Panc1 (cell line): ENCODE measurements around the gene COMMD1. TPM values are rescaled to one million over a fixed set of nuclear protein-coding genes. Genes with fewer than 3 reads are reported as not detected.

Experiments
- ATAC-seq: fragments of 200-7000 bp; cut with Tn5 transposase; 2 replicates; pipeline ENCODE4 v1.9.1; 2020; ENCODE audit warnings: mild to moderate bottlenecking, moderate library complexity
- Bru-seq: library from RNA; stranded (reverse); fragments of 400-500 nt; gene quantifications from one replicate; lab custom pipeline; 2021; lab: Mats Ljungman, UMichigan
- BruChase-seq, 2 experiments: library from RNA; stranded (reverse); fragments of 400-500 nt; gene quantifications; one replicate each; lab custom pipeline; 2021; lab: Mats Ljungman, UMichigan
- BruUV-seq: library from RNA; stranded (reverse); fragments of 400-500 nt; replicated peaks from 2 replicates; lab custom pipeline; 2021; lab: Mats Ljungman, UMichigan
- CTCF ChIA-PET: fragments of 300-600 bp; sonication (Branson Sonifier 250); formaldehyde crosslinking; loops from one replicate; lab custom pipeline; 2022; ENCODE audit warnings: antibody characterized with exemption; lab: Charles Lee
- POLR2A ChIA-PET: fragments of 300-600 bp; sonication (Branson Sonifier 250); formaldehyde crosslinking; loops from one replicate; lab custom pipeline; 2022; ENCODE audit warnings: antibody characterized with exemption; lab: Charles Lee
- DNase-seq: peaks from one replicate; pipeline ENCODE4 v3.0.0-alpha.2; 2010; ENCODE audit warnings: low read depth, low spot score
- H3K27ac ChIP-seq: 2 replicates; pipeline ENCODE4 v1.5.1; 2011; ENCODE audit warnings: mild to moderate bottlenecking, low read length, inconsistent platforms
- H3K27me3 ChIP-seq: fragments of 200-500 bp; sonication (Bioruptor generic); 2 replicates; pipeline ENCODE4 v1.6.0; 2014; ENCODE audit warnings: low read length, inconsistent platforms; ENCODE audit not compliant: control insufficient read depth, insufficient read depth
- H3K36me3 ChIP-seq: fragments of 200-500 bp; sonication (Bioruptor generic); 2 replicates; pipeline ENCODE4 v1.5.1; 2014; ENCODE audit warnings: inconsistent platforms, mild to moderate bottlenecking, low read length, moderate library complexity; ENCODE audit not compliant: control insufficient read depth, insufficient read depth
- H3K4me1 ChIP-seq: 2 replicates; pipeline ENCODE4 v1.5.1; 2011; ENCODE audit warnings: inconsistent platforms, mild to moderate bottlenecking, low read length, moderate library complexity; ENCODE audit not compliant: control insufficient read depth, insufficient read depth
- H3K4me3 ChIP-seq, 2 experiments: 2 replicates each; pipeline ENCODE4 v1.5.1; 2011 to 2012; ENCODE audit warnings: low read depth in 2 of 2, low read length in 2 of 2, mild to moderate bottlenecking in 2 of 2, inconsistent platforms in 1 of 2, moderate library complexity in 1 of 2
- H3K9me3 ChIP-seq: fragments of 200-500 bp; sonication (Bioruptor generic); 2 replicates; pipeline ENCODE4 v1.5.1; 2014; ENCODE audit warnings: low read depth, mild to moderate bottlenecking, inconsistent platforms, low read length, moderate library complexity; ENCODE audit not compliant: control insufficient read depth, insufficient read depth
- POLR2AphosphoS5 ChIP-seq: IDR thresholded peaks from 2 replicates; pipeline ENCODE4 v1.6.1; 2012; ENCODE audit warnings: mild to moderate bottlenecking, low read depth, low read length, moderate library complexity
- REST ChIP-seq, 2 experiments: IDR thresholded peaks; 2 replicates each; pipeline ENCODE4 v1.6.1; 2011 to 2012; ENCODE audit warnings: low read depth in 2 of 2, control low read depth in 1 of 2, low read length in 1 of 2, mild to moderate bottlenecking in 1 of 2, moderate library complexity in 1 of 2; ENCODE audit not compliant: insufficient read depth in 1 of 2
- SIN3A ChIP-seq: IDR thresholded peaks from 2 replicates; pipeline ENCODE4 v1.6.1; 2012; ENCODE audit warnings: low read depth, mild to moderate bottlenecking, low read length, moderate library complexity, borderline replicate concordance; ENCODE audit not compliant: insufficient read depth
- TCF7L2 ChIP-seq: IDR thresholded peaks from 2 replicates; pipeline ENCODE4 v1.6.1; 2011; ENCODE audit warnings: mild to moderate bottlenecking, low read depth, low read length, inconsistent platforms
- in situ Hi-C: cut with HindIII; loops from 2 replicates; pipeline ENCODE4 v1.10.0; 2016; ENCODE audit warnings: low sequenced_read_pairs, low pct_unique_long_range_greater_than_20kb
- intact Hi-C: fragments of 100-400 bp; cut with micrococcal nuclease; formaldehyde crosslinking; loops from one replicate; pipeline ENCODE4 v1.10.0; 2022; ENCODE audit not compliant: unreplicated experiment
- long read RNA-seq: library from polyadenylated mRNA; unstranded; transcript quantifications from one replicate; pipeline ENCODE4 v2.0.0, GENCODE V29; 2021; ENCODE audit not compliant: unreplicated experiment
- polyA plus RNA-seq: library from polyadenylated mRNA; unstranded; fragments of >200 nt; gene quantifications from one replicate; pipeline ENCODE4 v1.2.1, GENCODE V29; 2012; ENCODE audit warnings: missing spikeins; ENCODE audit not compliant: insufficient read length
- total RNA-seq: library from RNA; stranded (reverse); gene quantifications from one replicate; pipeline ENCODE4 v1.2.1, GENCODE V29; 2021; ENCODE audit not compliant: unreplicated experiment
- TF ChIP-seq, protein P1 (sequence below): fragments of 450-650 bp; IDR thresholded peaks from 2 replicates; pipeline ENCODE4 v1.5.1; 2017; ENCODE audit warnings: mild to moderate bottlenecking

COMMD1 gene
- total RNA-seq (40.3 TPM), Bru-seq, nascent RNA (percentile 66 among the genes with signal in this experiment), BruChase-seq, experiment 1, labeled RNA remaining after a 2-hour chase (percentile 57 among the genes with signal in this experiment), BruChase-seq, experiment 2, labeled RNA remaining after a 6-hour chase (percentile 60 among the genes with signal in this experiment)
- 65.0 TPM for polyA plus RNA-seq
- long read RNA-seq, transcript COMMD1-201 (3 exons, 911 nt): major isoform, 18 of 24 reads
- long read RNA-seq, partial matches to known transcripts: 2 of 24 reads
- long read RNA-seq, other reads (novel, unspliced or antisense): 4 of 24 reads

- POLR2A ChIA-PET: no interaction called here
- peaks cover 17% of the 10 kb centered on the region; the same call in 1 of the 2 replicates for H3K4me1 ChIP-seq
- no peaks in the 10 kb centered on the region for H3K27me3 ChIP-seq
- H3K36me3 ChIP-seq: peaks cover 4% of the 10 kb centered on the region; the same call in 1 of the 2 replicates
- no peaks in the 10 kb centered on the region for H3K9me3 ChIP-seq
- BruUV-seq: no TSS peak
- peak within 1 kb of the TSS; percentile 94 for H3K27ac ChIP-seq
- H3K4me3 ChIP-seq: peak within 1 kb of the TSS; percentile 97 to 100
- intact Hi-C loops: no loop called here
- peak; percentile 100 for ATAC-seq
- TF ChIP-seq TCF7L2 (no peak), POLR2AphosphoS5 (peak; percentile 96), SIN3A (peak; percentile 89), REST (IDR thresholded peaks at IDR 0.05; ENCODE audit: insufficient read depth in 1 of 2, low read depth in 2 of 2, low read length in 1 of 2) (peak in 1 of 2 experiments; percentile 39; a peak in 1 of 4 replicates)
- in situ Hi-C loops: no loop called here
- CTCF ChIA-PET: interaction anchor here (0.6 kb wide), 1 partner anchor 45 kb away, joined by 7 read pairs; no protein-coding TSS in a partner anchor
- DNase-seq: no peak
These were observed at the start of gene COMMD1 for GRCh38 chr2:61905372-61906185. TSS of gene COMMD1 (plus strand) at chr2:61905674. CDS start at chr2:61905679, 5 bp downstream.

DNA sequence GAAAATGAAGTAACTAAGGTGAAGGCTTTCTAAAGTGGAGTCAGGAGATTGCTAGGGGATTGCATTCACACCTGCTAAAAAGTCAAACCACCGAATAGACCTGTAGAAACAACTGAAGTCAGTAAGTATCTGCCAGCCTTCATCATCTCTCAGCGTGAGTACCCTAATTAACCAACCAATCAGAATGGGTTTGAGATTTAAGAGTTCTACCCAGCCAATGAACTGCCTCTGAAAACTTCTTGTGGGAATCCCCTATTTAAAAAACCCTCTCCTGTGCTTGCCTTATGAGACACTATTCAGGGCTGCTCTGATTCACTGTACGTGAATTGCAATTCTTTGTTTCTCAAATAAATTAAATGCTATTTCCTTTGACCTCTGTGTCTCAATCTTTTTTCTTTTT is 48.2 kb upstream of the COMMD1 start:
- no peak overlapping the region for H3K4me3 ChIP-seq
- DNase-seq: no peak
- peaks cover 10% of the 10 kb centered on the region for H3K4me1 ChIP-seq
- no peaks in the 10 kb centered on the region for H3K27me3 ChIP-seq
- TF ChIP-seq TCF7L2 (no peak), REST (IDR thresholded peaks at IDR 0.05; ENCODE audit: insufficient read depth in 1 of 2, low read depth in 2 of 2, low read length in 1 of 2) (no peak), SIN3A (no peak)
- TF ChIP-seq, protein P1, sequence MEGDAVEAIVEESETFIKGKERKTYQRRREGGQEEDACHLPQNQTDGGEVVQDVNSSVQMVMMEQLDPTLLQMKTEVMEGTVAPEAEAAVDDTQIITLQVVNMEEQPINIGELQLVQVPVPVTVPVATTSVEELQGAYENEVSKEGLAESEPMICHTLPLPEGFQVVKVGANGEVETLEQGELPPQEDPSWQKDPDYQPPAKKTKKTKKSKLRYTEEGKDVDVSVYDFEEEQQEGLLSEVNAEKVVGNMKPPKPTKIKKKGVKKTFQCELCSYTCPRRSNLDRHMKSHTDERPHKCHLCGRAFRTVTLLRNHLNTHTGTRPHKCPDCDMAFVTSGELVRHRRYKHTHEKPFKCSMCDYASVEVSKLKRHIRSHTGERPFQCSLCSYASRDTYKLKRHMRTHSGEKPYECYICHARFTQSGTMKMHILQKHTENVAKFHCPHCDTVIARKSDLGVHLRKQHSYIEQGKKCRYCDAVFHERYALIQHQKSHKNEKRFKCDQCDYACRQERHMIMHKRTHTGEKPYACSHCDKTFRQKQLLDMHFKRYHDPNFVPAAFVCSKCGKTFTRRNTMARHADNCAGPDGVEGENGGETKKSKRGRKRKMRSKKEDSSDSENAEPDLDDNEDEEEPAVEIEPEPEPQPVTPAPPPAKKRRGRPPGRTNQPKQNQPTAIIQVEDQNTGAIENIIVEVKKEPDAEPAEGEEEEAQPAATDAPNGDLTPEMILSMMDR: no peak
- no peaks in the 10 kb centered on the region for H3K36me3 ChIP-seq
- no TSS peak for BruUV-seq
- no peak for ATAC-seq
- in situ Hi-C loops (no loop called here), intact Hi-C loops (no loop called here)
- ChIA-PET CTCF (no interaction called here), POLR2A (no interaction called here)
- H3K27ac ChIP-seq: no peak overlapping the region
- H3K9me3 ChIP-seq: no peaks in the 10 kb centered on the region
